GM12891 (cell line): Measurements from ENCODE around the gene PRICKLE1.

Experiments
- POLR2A ChIP-seq: IDR thresholded peaks from 2 replicates; pipeline ENCODE4 v1.6.1; 2011; ENCODE audit warnings: low read depth, low read length, control low read depth
- POLR2AphosphoS5 ChIP-seq: IDR thresholded peaks from 2 replicates; pipeline ENCODE4 v1.6.1; 2011; ENCODE audit warnings: low read depth, low read length, control low read depth
- POU2F2 ChIP-seq: IDR thresholded peaks from 2 replicates; pipeline ENCODE4 v1.6.1; 2011; ENCODE audit warnings: low read depth, mild to moderate bottlenecking, control low read depth, low read length, moderate library complexity
- SPI1 ChIP-seq: IDR thresholded peaks from 2 replicates; pipeline ENCODE4 v1.6.1; 2011; ENCODE audit warnings: low read depth, low read length, control low read depth
- TAF1 ChIP-seq: IDR thresholded peaks from 2 replicates; pipeline ENCODE4 v1.6.1; 2011; ENCODE audit warnings: low read depth, low read length, control low read depth

DNA sequence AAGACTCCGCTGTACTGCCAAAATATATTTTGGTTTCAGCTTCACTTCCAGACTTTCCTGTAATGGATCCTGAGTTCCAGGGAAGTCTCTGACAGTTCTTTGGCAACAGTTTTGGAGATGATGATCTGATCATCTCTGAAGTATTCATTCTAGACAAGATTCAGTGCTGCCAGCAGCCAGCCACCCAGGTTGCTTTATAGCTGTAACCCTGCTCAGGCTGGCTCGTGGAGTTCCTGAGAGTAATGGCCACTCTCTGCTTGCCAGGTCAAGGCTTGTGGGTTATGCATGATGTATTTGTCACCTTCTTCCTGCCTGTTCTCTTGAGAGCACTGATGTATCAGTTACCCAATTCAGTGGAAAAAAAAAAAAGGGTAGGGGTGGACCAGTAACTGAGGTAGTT is 139.3 kb downstream of the PRICKLE1 start:
- TF ChIP-seq POLR2A (no peak), SPI1 (no peak), POLR2AphosphoS5 (no peak), TAF1 (no peak), POU2F2 (no peak)
